B cell (primary cell): ENCODE measurements around the gene SIPA1L3. TPM values are rescaled to one million over a fixed set of nuclear protein-coding genes. Genes with fewer than 3 reads are reported as not detected.

Experiments used
- ATAC-seq: fragments of 200-7000 bp; cut with Tn5 transposase; one replicate; pipeline ENCODE4 v1.10.0; 2021; ENCODE audit warnings: low read depth, mild to moderate bottlenecking, moderate number of reproducible peaks, moderate library complexity
- CTCF ChIA-PET: fragments of 350-600 bp; sonication (Branson Sonifier 250); formaldehyde crosslinking; loops from one replicate; lab custom pipeline; 2021; ENCODE audit warnings: antibody characterized with exemption, inconsistent platforms; lab: Charles Lee
- POLR2A ChIA-PET: fragments of 350-600 bp; sonication (Branson Sonifier 250); formaldehyde crosslinking; loops from one replicate; lab custom pipeline; 2021; ENCODE audit warnings: antibody characterized with exemption; lab: Charles Lee
- DNase-seq: peaks from one replicate; pipeline ENCODE4 v3.0.0; 2013
- H2AFZ ChIP-seq: 2 replicates; pipeline ENCODE4 v1.6.1; 2012; ENCODE audit warnings: mild to moderate bottlenecking, low read depth, low read length; ENCODE audit not compliant: insufficient read depth, poor library complexity, severe bottlenecking
- H3K27ac ChIP-seq, 2 donors: 1 replicate in 1 of 2; 2 replicates in 1 of 2; pipeline ENCODE4 v1.5.1; 2012 to 2013; ENCODE audit warnings: low read length in 2 of 2, mild to moderate bottlenecking in 2 of 2, moderate library complexity in 1 of 2
- H3K27me3 ChIP-seq, 4 experiments: fragments of 200-600 bp in 1 of 4; sonication (generic) in 1 of 4; replicated peaks in 1 of 4; 1 replicate in 2 of 4; 2 replicates in 2 of 4; pipeline versions ENCODE4 v1.6.1 to v1.7.0; 2013 to 2016; ENCODE audit warnings: low read length in 3 of 4, mild to moderate bottlenecking in 2 of 4, mixed read lengths in 1 of 4, moderate library complexity in 1 of 4; ENCODE audit not compliant: insufficient read depth in 4 of 4, control insufficient read depth in 3 of 4; ENCODE audit errors: control extremely low read depth in 1 of 4
- H3K36me3 ChIP-seq, 2 experiments: replicated peaks in 1 of 2; 1 replicate in 1 of 2; 2 replicates in 1 of 2; pipeline versions ENCODE4 v1.6.1 to v1.7.1; 2013; ENCODE audit warnings: low read length in 1 of 2; ENCODE audit not compliant: insufficient read depth in 2 of 2, control insufficient read depth in 1 of 2; ENCODE audit errors: control extremely low read depth in 1 of 2, extremely low read depth in 1 of 2
- H3K4me1 ChIP-seq, 2 donors: fragments of 200-600 bp in 1 of 2; sonication (generic) in 1 of 2; 1 replicate in 1 of 2; 2 replicates in 1 of 2; pipeline versions ENCODE4 v1.5.1 to v1.6.1; 2013 to 2017; ENCODE audit warnings: low read length in 2 of 2; ENCODE audit not compliant: control insufficient read depth in 2 of 2, insufficient read depth in 2 of 2
- H3K4me2 ChIP-seq: replicated peaks from 2 replicates; pipeline ENCODE3; 2012; ENCODE audit warnings: mild to moderate bottlenecking, low read depth, low read length; ENCODE audit not compliant: poor library complexity, severe bottlenecking
- H3K4me3 ChIP-seq, 5 experiments: fragments of 200-600 bp in 1 of 5; sonication (generic) in 1 of 5; 1 replicate in 3 of 5; 2 replicates in 2 of 5; pipeline versions ENCODE4 v1.5.1 to v1.7.0; 2011 to 2016; ENCODE audit warnings: low read length in 4 of 5, mild to moderate bottlenecking in 4 of 5, low read depth in 2 of 5, control low read depth in 1 of 5, moderate library complexity in 1 of 5; ENCODE audit not compliant: insufficient read depth in 1 of 5; ENCODE audit errors: control extremely low read depth in 1 of 5, extremely low read depth in 1 of 5
- H3K79me2 ChIP-seq: fragments of 200-600 bp; sonication (generic); one replicate; pipeline ENCODE4 v1.6.0; 2016; ENCODE audit warnings: low read length; ENCODE audit not compliant: control insufficient read depth, insufficient read depth
- H3K9ac ChIP-seq: fragments of 200-600 bp; sonication (generic); 2 replicates; pipeline ENCODE4 v1.6.1; 2017; ENCODE audit warnings: mild to moderate bottlenecking, low read length, moderate library complexity
- H3K9me3 ChIP-seq, 3 donors: one replicate each; pipeline versions ENCODE4 v1.6.1 to v1.7.1; 2013; ENCODE audit warnings: low read length in 2 of 3; ENCODE audit not compliant: control insufficient read depth in 2 of 3, insufficient read depth in 1 of 3; ENCODE audit errors: control extremely low read depth in 1 of 3
- H4K20me1 ChIP-seq: 2 replicates; pipeline ENCODE4 v1.6.0; 2012; ENCODE audit warnings: mild to moderate bottlenecking, low read length; ENCODE audit not compliant: insufficient read depth, control insufficient read depth, poor library complexity, severe bottlenecking
- H3K27ac Mint-ChIP-seq: one replicate; pipeline ENCODE4 v1.8.0; 2021; ENCODE audit warnings: mixed read lengths
- H3K27me3 Mint-ChIP-seq: one replicate; pipeline ENCODE4 v1.8.0; 2021; ENCODE audit warnings: mixed read lengths
- H3K4me1 Mint-ChIP-seq: one replicate; pipeline ENCODE4 v1.8.0; 2021; ENCODE audit warnings: mixed read lengths
- H3K4me3 Mint-ChIP-seq: one replicate; pipeline ENCODE4 v1.8.0; 2021; ENCODE audit warnings: mixed read lengths
- H3K9me3 Mint-ChIP-seq: one replicate; pipeline ENCODE4 v1.8.0; 2022; ENCODE audit warnings: mixed read lengths; ENCODE audit not compliant: insufficient read depth
- EZH2 ChIP-seq: IDR thresholded peaks from 2 replicates; pipeline ENCODE4 v1.6.1; 2012; ENCODE audit warnings: borderline replicate concordance, low read depth, mild to moderate bottlenecking, moderate library complexity, low read length; ENCODE audit not compliant: insufficient read depth, poor library complexity, severe bottlenecking
- WGBS: methylation state at CpG from one replicate; pipeline ENCODE4 v1.1.5; 2013; ENCODE audit warnings: missing lambda C conversion rate; ENCODE audit not compliant: insufficient coverage; 5-methylcytosine and 5-hydroxymethylcytosine counted together
- intact Hi-C: fragments of 100-400 bp; cut with micrococcal nuclease; formaldehyde crosslinking; loops from one replicate; pipeline ENCODE4 v1.10.0; 2022
- polyA plus RNA-seq: library from polyadenylated mRNA; depleted of rRNA; stranded (reverse); fragments of >200 nt; gene quantifications from 2 replicates; pipeline ENCODE4 v1.2.3, GENCODE V29; 2012
- total RNA-seq, 2 donors: library from RNA; stranded (reverse); fragments of 120-200 nt in 1 of 2; gene quantifications; 1 replicate in 1 of 2; 2 replicates in 1 of 2; pipeline versions ENCODE4 v1.2.3 to v1.2.4, GENCODE V29; 2013 to 2022
- TF ChIP-seq, protein P1 (sequence below): fragments of 200-600 bp; IDR thresholded peaks from one replicate; pipeline ENCODE4 v1.8.0; 2022; ENCODE audit warnings: antibody characterized with exemption, mild to moderate bottlenecking

The SIPA1L3 gene
- total and polyA plus RNA-seq, 2 donors (not counting 1 experiment from before 2014, with no cell fraction given): 48.3 to 295 TPM

DNA sequence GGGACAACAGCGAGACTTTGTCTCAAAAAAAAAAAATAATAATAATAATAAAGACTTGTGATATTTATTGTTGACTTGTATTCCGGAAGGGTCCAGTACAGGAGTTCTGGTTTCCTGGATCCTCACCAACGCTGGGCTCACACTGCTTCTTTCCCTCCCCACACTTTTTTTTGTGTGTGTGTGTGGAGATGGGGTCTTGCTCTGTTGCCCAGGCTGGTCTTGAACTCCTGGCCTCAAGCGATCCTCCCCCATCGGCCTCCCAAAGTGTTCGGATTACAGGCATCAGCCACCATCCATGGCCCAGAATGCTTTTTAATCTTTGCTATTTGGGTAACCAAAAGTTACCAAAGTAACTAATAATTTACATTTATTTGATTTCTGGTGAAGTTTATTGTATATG, 39.1 kb downstream of the SIPA1L3 start:
- DNase-seq: no peak
- Histone ChIP-seq H3K36me3 (peaks cover 5 to 27% of the 10 kb centered on the region in 2 experiments), H3K79me2 (peaks cover 100% of the 10 kb centered on the region), H2AFZ (no peak overlapping the region), H3K4me1 (peaks cover 19 to 34% of the 10 kb centered on the region in 2 donors), H3K4me3 (no peak overlapping the region), H3K27ac (peak overlapping the region in 1 of 2 donors; percentile 48), H3K9me3 (no peaks in the 10 kb centered on the region), H3K9ac (no peak overlapping the region), H3K4me2 (no peak overlapping the region), H4K20me1 (peaks cover 14% of the 10 kb centered on the region), H3K27me3 (no peaks in the 10 kb centered on the region)
- ChIA-PET CTCF (no interaction called here), POLR2A (no interaction called here)
- intact Hi-C loops: no loop called here
- TF ChIP-seq, protein P1, sequence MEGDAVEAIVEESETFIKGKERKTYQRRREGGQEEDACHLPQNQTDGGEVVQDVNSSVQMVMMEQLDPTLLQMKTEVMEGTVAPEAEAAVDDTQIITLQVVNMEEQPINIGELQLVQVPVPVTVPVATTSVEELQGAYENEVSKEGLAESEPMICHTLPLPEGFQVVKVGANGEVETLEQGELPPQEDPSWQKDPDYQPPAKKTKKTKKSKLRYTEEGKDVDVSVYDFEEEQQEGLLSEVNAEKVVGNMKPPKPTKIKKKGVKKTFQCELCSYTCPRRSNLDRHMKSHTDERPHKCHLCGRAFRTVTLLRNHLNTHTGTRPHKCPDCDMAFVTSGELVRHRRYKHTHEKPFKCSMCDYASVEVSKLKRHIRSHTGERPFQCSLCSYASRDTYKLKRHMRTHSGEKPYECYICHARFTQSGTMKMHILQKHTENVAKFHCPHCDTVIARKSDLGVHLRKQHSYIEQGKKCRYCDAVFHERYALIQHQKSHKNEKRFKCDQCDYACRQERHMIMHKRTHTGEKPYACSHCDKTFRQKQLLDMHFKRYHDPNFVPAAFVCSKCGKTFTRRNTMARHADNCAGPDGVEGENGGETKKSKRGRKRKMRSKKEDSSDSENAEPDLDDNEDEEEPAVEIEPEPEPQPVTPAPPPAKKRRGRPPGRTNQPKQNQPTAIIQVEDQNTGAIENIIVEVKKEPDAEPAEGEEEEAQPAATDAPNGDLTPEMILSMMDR: no peak
- TF ChIP-seq EZH2: no peak
- no peak for ATAC-seq
- H3K27ac Mint-ChIP-seq: peak overlapping the region; percentile 15
- H3K4me3 Mint-ChIP-seq: no peak overlapping the region
- H3K27me3 Mint-ChIP-seq: no peaks in the 10 kb centered on the region
- no peaks in the 10 kb centered on the region for H3K9me3 Mint-ChIP-seq
- peaks cover 65% of the 10 kb centered on the region for H3K4me1 Mint-ChIP-seq
- WGBS: no CpG with 5 or more reads among the region's 6 CpGs

DNA sequence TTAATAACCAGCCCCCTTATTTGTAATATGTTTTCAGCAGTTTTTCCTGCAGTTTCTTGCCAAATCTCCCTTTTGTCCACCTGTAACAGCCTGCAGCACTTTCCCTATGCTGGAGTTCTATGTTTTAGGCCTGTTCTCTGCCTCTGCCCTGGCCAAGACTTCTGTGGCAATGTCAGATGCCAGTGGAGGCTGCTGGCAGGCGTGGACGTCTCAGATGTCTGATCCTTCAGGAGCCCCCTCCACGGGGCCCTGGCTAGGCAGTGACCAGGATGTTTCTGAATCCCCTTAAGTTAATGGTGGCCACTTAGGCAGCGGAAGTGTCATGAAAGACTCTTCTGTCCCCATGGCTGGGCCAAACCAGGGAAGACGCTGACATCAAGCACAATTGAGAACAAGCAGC, 40.8 kb downstream of the SIPA1L3 start:
- no peak overlapping the region for H3K4me3 ChIP-seq
- POLR2A ChIA-PET: no interaction called here
- H3K9ac ChIP-seq: no peak overlapping the region
- H3K9me3 ChIP-seq: no peaks in the 10 kb centered on the region
- peaks cover 0 to 18% of the 10 kb centered on the region in 2 experiments for H3K36me3 ChIP-seq
- H3K9me3 Mint-ChIP-seq: no peaks in the 10 kb centered on the region
- H3K27me3 Mint-ChIP-seq: no peaks in the 10 kb centered on the region
- intact Hi-C loops: no loop called here
- CTCF ChIA-PET: no interaction called here
- no peak overlapping the region for H3K4me2 ChIP-seq
- peaks cover 95% of the 10 kb centered on the region for H3K79me2 ChIP-seq
- peaks cover 63% of the 10 kb centered on the region for H3K4me1 Mint-ChIP-seq
- peak overlapping the region in 1 of 2 donors; percentile 95 for H3K27ac ChIP-seq
- peaks cover 2% of the 10 kb centered on the region for H4K20me1 ChIP-seq
- ATAC-seq (no peak), DNase-seq (no peak)
- H3K4me1 ChIP-seq: peaks cover 31 to 47% of the 10 kb centered on the region in 2 donors
- H3K27ac Mint-ChIP-seq: peak overlapping the region; percentile 91
- TF ChIP-seq EZH2: no peak
- TF ChIP-seq, protein P1: no peak
- no peak overlapping the region for H3K4me3 Mint-ChIP-seq
- WGBS: 100% methylated on average over 5 of the region's 5 CpGs
- no peak overlapping the region for H2AFZ ChIP-seq
- H3K27me3 ChIP-seq: no peaks in the 10 kb centered on the region
